A549 (cell line): ENCODE measurements around the gene TACR1. TPM values are rescaled to one million over a fixed set of nuclear protein-coding genes. Genes with fewer than 3 reads are reported as not detected.

Source experiments
- ATAC-seq, 2 experiments: fragments of 200-7000 bp in 1 of 2; fragments of >200 bp in 1 of 2; cut with Nextera tagmentation in 1 of 2; cut with Tn5 transposase in 1 of 2; 3 replicates each; pipeline versions ENCODE4 v1.8.0 to v1.9.1; 2018 to 2020; ENCODE audit warnings: mild to moderate bottlenecking in 1 of 2, moderate library complexity in 1 of 2
- CTCF ChIA-PET: fragments of 300-600 bp; sonication (Branson Sonifier 250); formaldehyde crosslinking; extraction: SDS; loops from one replicate; lab custom pipeline; 2021; ENCODE audit warnings: antibody characterized with exemption, inconsistent platforms; lab: Yijun Ruan, JAX
- POLR2A ChIA-PET: fragments of 350-600 bp; formaldehyde crosslinking; extraction: SDS; loops from one replicate; lab custom pipeline; 2021; ENCODE audit warnings: antibody characterized with exemption, inconsistent platforms; lab: Yijun Ruan, JAX
- DNase-seq, 2 experiments: peaks; one replicate each; pipeline versions ENCODE4 v3.0.0 to v3.0.0-alpha.2; 2011 to 2016; ENCODE audit warnings: low read depth in 1 of 2, low spot score in 1 of 2
- FAIRE-seq: peaks from 2 replicates; lab custom pipeline; 2011; peaks lifted over from hg19 to GRCh38; lab: Jason Lieb, UNC
- H3K27ac ChIP-seq, 2 experiments: fragments of >200 bp; sonication (Bioruptor Twin); formaldehyde crosslinking; 3 replicates each; pipeline ENCODE4 v1.5.1; 2016 to 2017
- H3K4me1 ChIP-seq: fragments of >200 bp; sonication (Bioruptor Twin); formaldehyde crosslinking; 3 replicates; pipeline ENCODE4 v1.6.1; 2016
- H3K4me2 ChIP-seq: fragments of >200 bp; sonication (Bioruptor Twin); formaldehyde crosslinking; 3 replicates; pipeline ENCODE4 v1.6.1; 2016
- H3K4me3 ChIP-seq: fragments of >200 bp; sonication (Bioruptor Twin); formaldehyde crosslinking; 3 replicates; pipeline ENCODE4 v1.5.1; 2016
- H3K9me3 ChIP-seq: fragments of >200 bp; sonication (Bioruptor Twin); formaldehyde crosslinking; 3 replicates; pipeline ENCODE4 v1.6.1; 2016
- CBX2 ChIP-seq: fragments of 200-600 bp; sonication (generic); IDR thresholded peaks from 2 replicates; pipeline ENCODE4 v1.6.1; 2016; ENCODE audit warnings: low read depth, mild to moderate bottlenecking, borderline replicate concordance
- CBX8 ChIP-seq: fragments of 200-600 bp; sonication (generic); IDR thresholded peaks from 2 replicates; pipeline ENCODE4 v1.6.1; 2016
- EP300 ChIP-seq, 2 experiments: fragments of >200 bp; sonication (Bioruptor Twin); formaldehyde crosslinking; IDR thresholded peaks; 2 replicates in 1 of 2; 3 replicates in 1 of 2; pipeline ENCODE4 v1.6.1; 2016 to 2017
- ESRRA ChIP-seq: fragments of 150-350 bp; IDR thresholded peaks from 2 replicates; pipeline ENCODE4 v1.6.1; 2014; ENCODE audit warnings: mild to moderate bottlenecking, low read length, borderline replicate concordance
- FOSL2 ChIP-seq, 2 experiments: fragments of 450-650 bp in 1 of 2; fragments of >200 bp in 1 of 2; sonication (Bioruptor Twin) in 1 of 2; formaldehyde crosslinking; IDR thresholded peaks; 2 replicates each; pipeline versions ENCODE4 v1.5.0 to v1.6.1; 2016 to 2020; ENCODE audit warnings: mild to moderate bottlenecking in 1 of 2, moderate library complexity in 1 of 2
- JUNB ChIP-seq: fragments of >200 bp; sonication (Bioruptor Twin); formaldehyde crosslinking; IDR thresholded peaks from 2 replicates; pipeline ENCODE4 v1.6.1; 2016
- RNF2 ChIP-seq: fragments of 200-600 bp; sonication (generic); IDR thresholded peaks from 2 replicates; pipeline ENCODE4 v1.6.1; 2016; ENCODE audit warnings: low read depth, mild to moderate bottlenecking, antibody characterized with exemption, moderate library complexity, borderline replicate concordance
- ZC3H11A ChIP-seq: fragments of 450-650 bp; IDR thresholded peaks from 2 replicates; pipeline ENCODE4 v1.6.1; 2014; ENCODE audit warnings: antibody characterized with exemption, mild to moderate bottlenecking
- ZFP36 ChIP-seq: fragments of 450-650 bp; IDR thresholded peaks from 2 replicates; pipeline ENCODE4 v1.6.1; 2014; ENCODE audit warnings: borderline replicate concordance; ENCODE audit not compliant: partially characterized antibody
- WGBS: methylation state at CpG from one replicate; pipeline ENCODE4 v1.1.6; 2017; ENCODE audit errors: missing lambda C conversion rate; 5-methylcytosine and 5-hydroxymethylcytosine counted together
- polyA plus RNA-seq, 4 experiments: library from polyadenylated mRNA; depleted of rRNA in 3 of 4; stranded (reverse); fragments of >200 nt; fragmentation: RNase III in 1 of 4; extraction: RNeasy Plus Mini Kit Qiagen cat#74134 plus additional on column Dnase treatment in 1 of 4; gene quantifications; 2 replicates in 3 of 4; 3 replicates in 1 of 4; pipeline ENCODE4 v1.2.3, GENCODE V29; 2011 to 2017
- small RNA-seq, 6 experiments: library from RNA; depleted of rRNA; stranded (forward); fragments of <200 nt; gene quantifications; one replicate each; pipeline ENCODE3, GENCODE V24; 2012
- TF ChIP-seq, protein P1 (sequence below): fragments of 250-450 bp; sonication (Bioruptor Pico); IDR thresholded peaks from 2 replicates; pipeline ENCODE4 v1.5.0; 2020; ENCODE audit warnings: low read depth, mild to moderate bottlenecking, moderate library complexity
- TF ChIP-seq, protein P2 (sequence below): fragments of 450-650 bp; IDR thresholded peaks from 2 replicates; pipeline ENCODE4 v1.6.1; 2014; ENCODE audit warnings: antibody characterized with exemption

Gene TACR1
- polyA plus RNA-seq, 2 of the 4 experiments (the other 2 are of a cell fraction): 0.27 to 0.92 TPM

DNA sequence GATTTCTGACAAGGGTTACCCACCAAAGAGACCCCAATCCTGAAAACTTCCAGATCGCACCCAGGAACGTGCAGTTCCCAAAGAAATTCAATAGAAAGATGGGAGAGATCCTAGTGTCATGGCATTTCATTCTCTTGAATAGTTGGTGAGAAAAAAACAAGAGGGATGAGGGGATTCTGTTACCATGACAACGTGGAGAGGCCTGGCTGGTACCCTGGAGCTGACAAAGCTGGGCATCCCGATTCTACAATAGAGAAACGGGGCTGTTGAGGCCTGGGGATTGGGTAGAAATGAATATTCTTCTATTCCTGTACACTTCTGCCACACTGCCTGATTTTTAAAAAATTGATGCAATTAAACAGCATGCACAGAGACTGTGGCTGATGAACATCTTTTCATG lies 199.9 kb downstream of the TACR1 start:
- TF ChIP-seq RNF2 (no peak), FOSL2 (IDR thresholded peaks at IDR 0.05) (no peak), FOSL2 (CRISPR knock-in tag; IDR thresholded peaks at IDR 0.05) (no peak), CBX8 (no peak), ZC3H11A (no peak), ZFP36 (no peak), EP300 (IDR thresholded peaks at IDR 0.05) (no peak), CBX2 (no peak), ESRRA (no peak), JUNB (no peak)
- TF ChIP-seq, protein P1, sequence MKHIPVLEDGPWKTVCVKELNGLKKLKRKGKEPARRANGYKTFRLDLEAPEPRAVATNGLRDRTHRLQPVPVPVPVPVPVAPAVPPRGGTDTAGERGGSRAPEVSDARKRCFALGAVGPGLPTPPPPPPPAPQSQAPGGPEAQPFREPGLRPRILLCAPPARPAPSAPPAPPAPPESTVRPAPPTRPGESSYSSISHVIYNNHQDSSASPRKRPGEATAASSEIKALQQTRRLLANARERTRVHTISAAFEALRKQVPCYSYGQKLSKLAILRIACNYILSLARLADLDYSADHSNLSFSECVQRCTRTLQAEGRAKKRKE (CRISPR knock-in tag): no peak
- TF ChIP-seq, protein P2, sequence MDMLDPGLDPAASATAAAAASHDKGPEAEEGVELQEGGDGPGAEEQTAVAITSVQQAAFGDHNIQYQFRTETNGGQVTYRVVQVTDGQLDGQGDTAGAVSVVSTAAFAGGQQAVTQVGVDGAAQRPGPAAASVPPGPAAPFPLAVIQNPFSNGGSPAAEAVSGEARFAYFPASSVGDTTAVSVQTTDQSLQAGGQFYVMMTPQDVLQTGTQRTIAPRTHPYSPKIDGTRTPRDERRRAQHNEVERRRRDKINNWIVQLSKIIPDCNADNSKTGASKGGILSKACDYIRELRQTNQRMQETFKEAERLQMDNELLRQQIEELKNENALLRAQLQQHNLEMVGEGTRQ: no peak
- H3K4me2 ChIP-seq: no peak overlapping the region
- FAIRE-seq (no peak), ATAC-seq (no peak), DNase-seq (no peak)
- 57% methylated on average over 5 of the region's 5 CpGs for WGBS
- CTCF ChIA-PET: no interaction called here
- no peak overlapping the region for H3K4me3 ChIP-seq
- H3K4me1 ChIP-seq: no peaks in the 10 kb centered on the region
- H3K9me3 ChIP-seq: no peaks in the 10 kb centered on the region
- no peak overlapping the region for H3K27ac ChIP-seq
- POLR2A ChIA-PET: no interaction called here

Small RNA genes lying within 50 kb of the gene (small RNA-seq; reads per million reads assigned to genes)
- gene MIR5000: 2.0 to 132 (median 106) reads per million in 6 experiments

Other genes with a start within 250 kb of the TACR1 start
- gene POLE4, start 240.9 kb downstream of the TACR1 start, polyA plus RNA-seq (2011; rRNA removed): 88.5 and 101 TPM in 2 replicates
- 83.1 to 91.4 TPM (median 90.4 TPM) in 3 replicates for gene POLE4, start 240.9 kb downstream of the TACR1 start, polyA plus RNA-seq (2017; fragmentation: RNase III; extraction: RNeasy Plus Mini Kit Qiagen cat#74134 plus additional on column Dnase treatment)